ENCODE measurements around the gene ZNF668.

DNA sequence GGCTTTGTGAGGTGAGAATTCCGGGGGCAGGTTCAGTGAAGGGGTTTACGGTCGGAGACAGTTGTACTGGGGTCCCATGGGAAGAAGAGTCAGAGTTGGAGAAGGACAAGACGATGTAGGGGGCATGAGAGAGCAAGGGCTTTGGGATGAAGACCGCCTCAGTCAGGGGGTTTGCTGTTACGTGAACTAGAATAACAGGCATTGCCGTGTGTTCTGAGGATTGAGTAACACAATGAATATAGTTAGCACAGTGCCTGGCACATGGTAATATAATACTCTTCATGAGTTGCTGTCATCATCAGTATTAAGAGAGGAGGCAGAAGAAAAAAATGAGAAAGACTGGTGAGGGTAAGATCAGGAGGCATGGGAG, 759 bp upstream of the ZNF668 start:
- TF ChIP-seq CTCF (IDR thresholded peaks at IDR 0.05) (no peak), ZFX (IDR thresholded peaks at IDR 0.05; ENCODE audit: borderline replicate concordance) (no peak)

All from 22Rv1 (cell line).